Gastroesophageal sphincter (tissue), 4 donors: ENCODE results near the gene TTC39B. TPM values are rescaled to one million over a fixed set of nuclear protein-coding genes. Genes with fewer than 3 reads are reported as not detected.

Source experiments
- ATAC-seq: fragments of 150-250 bp; one replicate; pipeline ENCODE4 v1.9.1; 2016; ENCODE audit warnings: mild to moderate bottlenecking, moderate library complexity
- H3K27ac ChIP-seq, 4 donors: fragments of 200-600 bp; sonication (generic) in 3 of 4; 1 replicate in 3 of 4; 2 replicates in 1 of 4; pipeline ENCODE4 v1.5.1; 2016 to 2019
- H3K27me3 ChIP-seq: fragments of 200-600 bp; sonication (generic); one replicate; pipeline ENCODE4 v1.5.1; 2019
- H3K36me3 ChIP-seq, 2 donors: fragments of 200-600 bp; sonication (generic); one replicate each; pipeline ENCODE4 v1.5.1; 2019; ENCODE audit warnings: control low read depth in 1 of 2
- H3K4me1 ChIP-seq, 3 donors: fragments of 200-600 bp; sonication (generic); 1 replicate in 2 of 3; 2 replicates in 1 of 3; pipeline ENCODE4 v1.5.1; 2016 to 2019; ENCODE audit warnings: control low read depth in 2 of 3
- H3K4me3 ChIP-seq, 2 donors: fragments of 200-600 bp; sonication (generic); one replicate each; pipeline ENCODE4 v1.5.1; 2019; ENCODE audit warnings: mild to moderate bottlenecking in 1 of 2, moderate library complexity in 1 of 2
- H3K9me3 ChIP-seq, 3 donors: fragments of 200-600 bp; sonication (generic); one replicate each; pipeline ENCODE4 v1.5.1; 2017 to 2019; ENCODE audit warnings: control low read depth in 2 of 3
- EP300 ChIP-seq: sonication (generic); formaldehyde crosslinking; IDR thresholded peaks from one replicate; pipeline ENCODE4 v1.6.1; 2017; ENCODE audit warnings: antibody characterized with exemption, mild to moderate bottlenecking
- POLR2A ChIP-seq, 2 donors: fragments of 450-650 bp; IDR thresholded peaks; one replicate each; pipeline ENCODE4 v1.6.1; 2017; ENCODE audit warnings: antibody characterized with exemption in 2 of 2, mild to moderate bottlenecking in 2 of 2, moderate library complexity in 1 of 2
- POLR2AphosphoS5 ChIP-seq: sonication (generic); formaldehyde crosslinking; IDR thresholded peaks from one replicate; pipeline ENCODE4 v1.6.1; 2017; ENCODE audit warnings: antibody characterized with exemption
- WGBS, 2 donors: methylation state at CpG; one replicate each; pipeline ENCODE4 v1.1.5; 2018; ENCODE audit warnings: low coverage in 1 of 2; 5-methylcytosine and 5-hydroxymethylcytosine counted together
- total RNA-seq, 4 donors: library from RNA; depleted of rRNA; stranded (reverse); fragments of >200 nt; gene quantifications; one replicate each; pipeline ENCODE4 v1.1.0, GENCODE V29; 2016
- TF ChIP-seq, protein P1 (sequence below), 4 experiments: fragments of 200-600 bp in 2 of 4; fragments of 450-650 bp in 2 of 4; sonication (generic) in 1 of 4; IDR thresholded peaks; one replicate each; pipeline ENCODE4 v1.5.1; 2017 to 2019; ENCODE audit warnings: antibody characterized with exemption in 4 of 4, mild to moderate bottlenecking in 2 of 4, moderate library complexity in 2 of 4

Gene TTC39B
- total RNA-seq, 4 donors from 2014 or later: 9.0 to 15.4 (median 11.8) TPM

DNA sequence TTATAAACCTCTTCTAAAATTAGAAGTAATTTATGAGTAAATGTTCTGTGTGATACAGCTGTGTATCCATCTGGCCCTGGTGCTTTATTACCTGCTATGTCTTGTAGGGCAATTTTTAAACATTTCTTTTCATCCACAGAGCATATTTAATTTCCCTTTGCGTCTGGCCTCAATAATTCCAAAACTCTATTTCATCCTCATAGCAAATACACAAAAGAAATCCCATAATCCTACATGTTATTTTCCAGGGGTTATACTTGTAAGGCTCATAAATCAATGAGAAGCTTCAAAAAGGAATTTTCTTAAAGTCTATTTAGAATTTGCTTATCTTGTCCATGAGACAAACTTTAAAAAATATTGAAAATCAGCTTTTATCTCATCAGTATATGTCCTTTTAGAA, 167.0 kb downstream of the TTC39B start:
- H3K4me1 ChIP-seq: peaks cover 0 to 6% (median 0%) of the 10 kb centered on the region in 3 donors
- H3K4me3 ChIP-seq: no peak overlapping the region
- no peak overlapping the region for H3K27ac ChIP-seq
- TF ChIP-seq, protein P1, sequence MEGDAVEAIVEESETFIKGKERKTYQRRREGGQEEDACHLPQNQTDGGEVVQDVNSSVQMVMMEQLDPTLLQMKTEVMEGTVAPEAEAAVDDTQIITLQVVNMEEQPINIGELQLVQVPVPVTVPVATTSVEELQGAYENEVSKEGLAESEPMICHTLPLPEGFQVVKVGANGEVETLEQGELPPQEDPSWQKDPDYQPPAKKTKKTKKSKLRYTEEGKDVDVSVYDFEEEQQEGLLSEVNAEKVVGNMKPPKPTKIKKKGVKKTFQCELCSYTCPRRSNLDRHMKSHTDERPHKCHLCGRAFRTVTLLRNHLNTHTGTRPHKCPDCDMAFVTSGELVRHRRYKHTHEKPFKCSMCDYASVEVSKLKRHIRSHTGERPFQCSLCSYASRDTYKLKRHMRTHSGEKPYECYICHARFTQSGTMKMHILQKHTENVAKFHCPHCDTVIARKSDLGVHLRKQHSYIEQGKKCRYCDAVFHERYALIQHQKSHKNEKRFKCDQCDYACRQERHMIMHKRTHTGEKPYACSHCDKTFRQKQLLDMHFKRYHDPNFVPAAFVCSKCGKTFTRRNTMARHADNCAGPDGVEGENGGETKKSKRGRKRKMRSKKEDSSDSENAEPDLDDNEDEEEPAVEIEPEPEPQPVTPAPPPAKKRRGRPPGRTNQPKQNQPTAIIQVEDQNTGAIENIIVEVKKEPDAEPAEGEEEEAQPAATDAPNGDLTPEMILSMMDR (IDR thresholded peaks at IDR 0.05): no peak
- TF ChIP-seq POLR2A (IDR thresholded peaks at IDR 0.05) (no peak), POLR2AphosphoS5 (no peak), EP300 (no peak)
- no peak for ATAC-seq
- no peaks in the 10 kb centered on the region for H3K36me3 ChIP-seq
- 27 to 69% methylated on average over 1 of the region's 1 CpG for WGBS, 2 donors
- no peaks in the 10 kb centered on the region for H3K27me3 ChIP-seq
- H3K9me3 ChIP-seq: no peaks in the 10 kb centered on the region

DNA sequence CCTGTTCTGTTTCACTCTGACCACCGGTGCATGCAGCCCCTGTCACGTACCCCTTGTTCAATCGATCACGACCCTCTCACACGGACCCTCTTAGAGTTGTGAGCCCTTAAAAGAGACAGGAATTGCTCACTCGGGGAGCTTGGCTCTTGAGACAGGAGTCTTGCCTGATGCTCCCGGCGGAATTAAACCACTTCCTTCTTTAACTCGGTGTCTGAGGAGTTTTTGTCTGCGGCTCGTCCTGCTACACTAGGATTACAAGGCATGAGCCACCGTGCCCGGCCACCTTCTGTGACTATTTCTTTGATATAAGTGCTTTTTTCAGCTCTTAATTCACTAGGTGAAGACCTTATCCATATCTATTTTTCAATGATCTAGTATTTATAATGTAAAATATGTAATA, 167.5 kb downstream of the TTC39B start:
- no peaks in the 10 kb centered on the region for H3K36me3 ChIP-seq
- H3K27me3 ChIP-seq: no peaks in the 10 kb centered on the region
- no peak for TF ChIP-seq POLR2AphosphoS5
- TF ChIP-seq, protein P1 (IDR thresholded peaks at IDR 0.05): no peak
- no peak for TF ChIP-seq EP300
- no peak for TF ChIP-seq POLR2A (IDR thresholded peaks at IDR 0.05)
- H3K4me1 ChIP-seq: peaks cover 0 to 8% (median 0%) of the 10 kb centered on the region in 3 donors
- H3K4me3 ChIP-seq: no peak overlapping the region
- no peak for ATAC-seq
- H3K27ac ChIP-seq: no peak overlapping the region
- 40 to 68% methylated on average over 13 of the region's 13 CpGs for WGBS, 2 donors
- H3K9me3 ChIP-seq: no peaks in the 10 kb centered on the region

DNA sequence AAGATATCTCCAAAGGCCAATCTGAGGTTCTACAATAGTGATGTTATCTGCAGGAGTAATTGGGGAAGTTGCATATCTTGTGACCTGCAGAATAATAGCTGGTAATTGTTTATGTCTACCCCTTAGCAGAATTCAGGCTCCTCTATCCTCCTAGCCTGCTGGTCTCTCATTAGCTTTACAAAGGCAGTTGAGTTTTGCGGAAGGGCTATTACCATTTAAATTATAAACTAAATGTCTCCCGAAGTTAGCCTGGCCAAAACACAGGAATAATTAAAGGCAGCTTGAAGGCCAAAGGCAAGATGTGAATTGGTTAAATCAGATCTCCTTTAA, 168.7 kb downstream of the TTC39B start:
- Histone ChIP-seq H3K4me1 (peaks cover 0 to 8% (median 0%) of the 10 kb centered on the region in 3 donors), H3K27ac (no peak overlapping the region), H3K4me3 (no peak overlapping the region), H3K9me3 (no peaks in the 10 kb centered on the region), H3K36me3 (no peaks in the 10 kb centered on the region), H3K27me3 (no peaks in the 10 kb centered on the region)
- TF ChIP-seq POLR2AphosphoS5: no peak
- no peak for TF ChIP-seq EP300
- TF ChIP-seq POLR2A (IDR thresholded peaks at IDR 0.05): no peak
- TF ChIP-seq, protein P1 (IDR thresholded peaks at IDR 0.05): no peak
- 89% methylated on average over 2 of the region's 2 CpGs for whole genome bisulfite sequencing, 2 donors
- no peak for ATAC-seq

DNA sequence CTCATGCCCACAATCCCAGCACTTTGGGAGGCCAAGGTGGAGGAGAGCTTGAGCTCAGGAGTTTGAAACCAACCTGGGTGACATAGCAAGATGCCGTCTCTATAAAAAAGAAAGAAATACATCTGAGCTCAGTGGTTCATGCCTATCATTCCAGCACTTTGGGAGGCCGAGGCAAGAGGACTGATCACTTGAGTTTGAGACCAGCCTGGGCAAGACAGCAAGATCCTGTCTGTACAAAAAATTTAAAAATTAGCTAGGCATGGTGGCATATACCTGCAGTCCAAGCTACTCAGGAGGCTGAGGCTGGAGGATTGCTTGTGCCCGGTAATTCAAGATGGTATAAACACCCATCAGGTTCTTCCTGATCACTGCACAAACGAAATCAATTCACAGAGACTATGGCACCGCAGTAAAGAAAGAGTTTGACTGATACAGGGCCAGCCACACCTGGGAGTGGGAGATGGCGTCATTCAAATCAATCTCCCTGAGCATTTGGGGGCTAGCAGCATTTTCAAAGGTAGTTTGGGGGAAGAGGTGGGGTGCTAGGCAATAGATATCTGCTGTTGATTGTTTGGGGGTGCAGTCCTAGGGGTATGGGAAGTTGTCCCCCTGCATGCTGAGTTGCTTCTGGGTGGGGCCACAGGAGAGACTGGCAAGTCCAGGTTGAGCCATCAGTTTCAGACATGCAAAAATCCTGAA, 169.2 kb downstream of the TTC39B start:
- 93 to 100% methylated on average over 2 to 5 of the region's 6 CpGs for WGBS, 2 donors
- TF ChIP-seq POLR2AphosphoS5 (no peak), EP300 (no peak), POLR2A (IDR thresholded peaks at IDR 0.05) (no peak)
- TF ChIP-seq, protein P1 (IDR thresholded peaks at IDR 0.05): no peak
- no peak overlapping the region for H3K27ac ChIP-seq

DNA sequence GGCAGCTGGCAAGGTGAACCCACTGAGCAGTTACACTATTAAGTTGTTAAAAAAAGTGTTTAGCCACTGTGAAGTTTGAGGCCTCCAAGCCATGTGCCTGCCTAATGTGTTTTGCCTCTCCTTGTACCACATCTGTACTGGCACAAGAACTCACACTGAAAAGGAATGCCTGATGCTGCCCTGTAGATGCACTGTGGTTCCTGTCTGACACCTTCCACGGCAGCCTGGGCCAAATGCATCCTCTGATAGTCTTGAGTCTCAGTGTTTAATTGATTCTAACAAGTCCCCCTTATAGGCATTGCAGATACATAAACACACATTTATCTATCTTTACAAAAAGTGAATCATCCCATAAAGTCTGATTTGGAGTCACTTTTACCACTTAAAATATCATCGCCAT, 169.9 kb downstream of the TTC39B start:
- no peak for TF ChIP-seq POLR2AphosphoS5
- TF ChIP-seq, protein P1 (IDR thresholded peaks at IDR 0.05): no peak
- TF ChIP-seq POLR2A (IDR thresholded peaks at IDR 0.05): no peak
- no peak for TF ChIP-seq EP300
- H3K4me3 ChIP-seq: no peak overlapping the region
- H3K9me3 ChIP-seq: no peaks in the 10 kb centered on the region
- no peak overlapping the region for H3K27ac ChIP-seq
- no peaks in the 10 kb centered on the region for H3K36me3 ChIP-seq
- peaks cover 0 to 8% (median 0%) of the 10 kb centered on the region in 3 donors for H3K4me1 ChIP-seq
- H3K27me3 ChIP-seq: no peaks in the 10 kb centered on the region
- 78 to 84% methylated on average over 2 of the region's 2 CpGs for WGBS, 2 donors
- ATAC-seq: no peak

More for the DNA sequence above, 169.2 kb downstream of the TTC39B start:
- Histone ChIP-seq H3K4me1 (peaks cover 0 to 8% (median 0%) of the 10 kb centered on the region in 3 donors), H3K9me3 (no peaks in the 10 kb centered on the region), H3K27me3 (no peaks in the 10 kb centered on the region), H3K4me3 (no peak overlapping the region), H3K36me3 (no peaks in the 10 kb centered on the region)
- no peak for ATAC-seq
